ENCODE data around the gene EHMT1.
"Not testable (repeated sequence)": the region's sequence is repeated elsewhere in the genome, so short reads cannot be mapped to it uniquely, and the experiment has no call there.

EHMT1 gene

DNA sequence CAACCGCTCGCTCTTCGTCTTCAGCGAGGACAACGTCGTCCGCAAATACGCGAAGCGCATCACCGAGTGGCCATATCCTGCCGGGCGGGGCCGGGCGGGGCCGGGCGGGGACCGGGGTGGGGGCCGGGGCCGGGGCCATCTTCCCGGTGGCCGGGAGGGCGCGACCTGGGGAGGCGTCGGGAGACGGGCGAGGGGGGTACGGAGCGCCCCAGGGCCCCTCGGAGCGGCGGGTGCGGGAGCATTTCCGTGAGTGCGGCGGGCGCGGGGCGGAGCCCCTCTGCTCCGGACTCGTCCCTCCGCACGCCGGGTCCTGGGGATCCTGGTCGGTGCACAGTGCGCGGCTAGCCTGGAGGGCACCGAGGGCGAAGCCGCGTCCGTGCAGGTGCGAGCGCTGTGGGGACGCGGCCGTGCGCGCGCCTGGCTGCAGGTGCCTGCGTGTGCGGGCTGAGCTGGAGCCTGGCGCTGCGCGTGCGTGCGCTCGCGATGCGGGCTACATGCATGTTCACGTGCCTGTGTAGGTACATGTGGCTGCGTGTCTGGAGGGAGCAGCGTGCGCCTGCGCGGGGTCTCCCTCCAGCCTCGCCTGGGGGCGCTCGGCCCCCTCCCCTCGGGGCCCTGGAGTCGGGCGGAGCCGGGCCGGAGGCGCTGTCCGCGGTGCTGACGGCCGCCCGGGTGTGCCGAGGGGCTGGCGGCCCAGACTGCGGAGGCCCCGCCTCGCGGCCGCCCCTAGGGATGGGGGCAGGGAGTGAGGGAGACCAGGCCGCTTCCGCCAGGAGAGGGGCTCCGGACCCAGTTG, 259.5 kb downstream of the EHMT1 start:
- peak; percentile 16 for DNase-seq

DNA sequence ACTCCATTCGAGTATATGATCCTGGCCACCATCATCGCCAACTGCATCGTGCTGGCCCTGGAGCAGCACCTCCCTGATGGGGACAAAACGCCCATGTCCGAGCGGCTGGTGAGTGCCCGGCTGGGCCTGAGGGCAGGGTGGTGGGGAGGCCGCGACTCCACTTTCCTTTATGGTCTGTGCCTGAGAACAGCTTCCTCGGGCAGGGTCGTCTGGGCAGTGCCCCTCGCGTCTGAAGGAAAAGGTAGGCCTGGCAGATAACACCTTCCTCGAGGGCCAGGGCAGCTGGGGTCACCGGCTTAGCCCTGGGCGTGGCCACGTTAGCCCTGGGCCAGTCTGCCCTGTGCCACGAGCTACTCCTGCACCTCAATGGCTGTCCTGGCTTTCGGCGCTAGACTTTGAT, 260.2 kb downstream of the EHMT1 start:
- no peak for DNase-seq

DNA sequence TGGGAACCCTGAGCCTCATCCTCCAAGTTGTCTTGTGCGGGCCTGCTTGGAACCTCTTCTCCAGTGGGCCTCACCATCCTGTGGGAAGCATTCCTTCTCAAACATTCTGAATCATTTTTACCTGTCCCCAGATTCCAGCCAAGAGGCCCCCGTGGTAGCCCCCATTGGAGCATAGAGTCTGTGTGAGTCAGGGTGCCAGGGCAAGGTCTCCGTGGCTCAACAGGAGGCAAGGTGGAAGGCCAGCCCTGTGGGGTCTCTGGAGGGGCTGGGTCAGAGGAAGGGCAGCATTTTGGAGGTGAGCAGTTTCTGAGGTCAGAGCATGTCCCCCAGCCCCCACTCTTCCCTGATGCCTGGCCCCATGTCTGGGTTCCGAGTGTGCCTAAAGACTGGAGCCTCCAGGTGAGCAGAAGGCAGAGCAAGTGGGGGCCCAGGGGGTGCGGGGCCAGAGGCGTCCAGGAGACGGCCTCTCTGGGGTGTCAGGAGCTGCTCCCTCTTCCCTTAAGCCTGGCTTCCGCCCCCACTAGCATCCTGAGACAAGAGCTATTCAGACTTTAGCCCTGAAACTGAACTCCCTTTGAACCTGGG, 260.9 kb downstream of the EHMT1 start:
- DNase-seq: no peak

DNA sequence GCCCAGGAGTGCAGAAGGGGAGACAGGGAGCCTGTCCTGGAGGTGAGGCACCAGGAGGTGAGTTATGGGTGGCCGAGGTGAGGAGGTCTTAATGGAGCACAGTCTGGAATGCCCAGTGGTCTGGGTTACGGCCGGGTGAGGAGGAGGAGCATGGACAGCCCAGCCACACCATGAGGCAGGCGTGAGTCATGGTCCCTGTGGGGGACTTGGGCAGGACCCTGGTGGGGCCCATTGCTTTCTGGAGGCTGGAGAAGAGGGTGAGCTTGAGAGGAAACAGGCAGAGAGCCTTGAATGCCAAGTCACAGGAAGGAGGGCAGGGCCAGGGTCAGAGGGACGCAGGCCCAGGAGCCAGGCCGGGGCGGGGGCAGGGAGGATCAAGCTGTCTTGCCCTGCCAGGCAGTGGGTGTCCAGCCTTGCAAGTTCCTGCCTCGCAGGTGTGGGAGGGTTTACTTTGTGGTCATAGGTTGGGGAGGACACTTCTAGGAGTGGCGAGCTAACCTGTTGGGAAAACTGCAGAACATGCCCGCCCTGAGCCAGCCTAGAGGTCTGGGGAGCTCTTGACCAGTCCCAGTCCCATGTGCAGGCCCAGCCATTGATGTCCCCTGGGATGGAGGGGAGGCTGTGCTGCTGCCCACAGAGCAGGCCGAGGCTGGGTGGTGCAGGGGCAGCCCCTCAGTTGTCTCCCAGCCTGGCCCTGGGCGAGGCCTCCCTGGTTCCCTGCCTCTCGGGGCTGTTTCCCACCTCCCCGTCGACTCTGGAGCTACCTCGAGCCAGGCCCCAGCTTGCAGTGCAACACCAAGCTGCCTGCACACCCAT, 261.6 kb downstream of the EHMT1 start:
- no peak for DNase-seq

DNA sequence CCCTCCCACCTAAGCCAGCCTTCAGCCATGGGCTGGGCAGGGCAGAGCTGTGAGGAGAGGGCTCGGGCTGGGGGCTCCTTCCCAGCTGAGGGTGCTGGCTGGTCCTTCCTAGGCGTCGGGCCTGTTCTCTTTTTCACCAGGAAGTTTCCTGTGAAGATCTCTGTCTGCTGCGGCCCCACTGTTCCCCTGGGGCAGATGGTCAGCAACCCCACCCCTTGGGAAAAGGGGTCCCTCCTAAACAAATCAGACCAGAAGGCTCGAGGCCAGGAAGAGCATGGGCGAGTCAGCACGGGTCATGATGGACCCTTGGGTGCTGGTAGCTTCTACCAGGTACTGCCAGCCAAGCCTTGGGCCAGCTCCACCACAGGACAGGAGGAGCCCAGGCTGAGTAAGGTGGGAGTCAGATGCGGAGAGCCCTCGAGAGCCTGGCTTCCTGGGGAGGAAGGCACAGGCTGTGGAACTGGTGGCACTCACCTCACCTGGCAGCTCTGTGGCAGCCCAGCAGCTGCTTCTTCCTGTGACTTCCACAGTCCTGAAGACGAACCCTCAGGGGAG, 262.2 kb downstream of the EHMT1 start:
- no peak for DNase-seq

DNA sequence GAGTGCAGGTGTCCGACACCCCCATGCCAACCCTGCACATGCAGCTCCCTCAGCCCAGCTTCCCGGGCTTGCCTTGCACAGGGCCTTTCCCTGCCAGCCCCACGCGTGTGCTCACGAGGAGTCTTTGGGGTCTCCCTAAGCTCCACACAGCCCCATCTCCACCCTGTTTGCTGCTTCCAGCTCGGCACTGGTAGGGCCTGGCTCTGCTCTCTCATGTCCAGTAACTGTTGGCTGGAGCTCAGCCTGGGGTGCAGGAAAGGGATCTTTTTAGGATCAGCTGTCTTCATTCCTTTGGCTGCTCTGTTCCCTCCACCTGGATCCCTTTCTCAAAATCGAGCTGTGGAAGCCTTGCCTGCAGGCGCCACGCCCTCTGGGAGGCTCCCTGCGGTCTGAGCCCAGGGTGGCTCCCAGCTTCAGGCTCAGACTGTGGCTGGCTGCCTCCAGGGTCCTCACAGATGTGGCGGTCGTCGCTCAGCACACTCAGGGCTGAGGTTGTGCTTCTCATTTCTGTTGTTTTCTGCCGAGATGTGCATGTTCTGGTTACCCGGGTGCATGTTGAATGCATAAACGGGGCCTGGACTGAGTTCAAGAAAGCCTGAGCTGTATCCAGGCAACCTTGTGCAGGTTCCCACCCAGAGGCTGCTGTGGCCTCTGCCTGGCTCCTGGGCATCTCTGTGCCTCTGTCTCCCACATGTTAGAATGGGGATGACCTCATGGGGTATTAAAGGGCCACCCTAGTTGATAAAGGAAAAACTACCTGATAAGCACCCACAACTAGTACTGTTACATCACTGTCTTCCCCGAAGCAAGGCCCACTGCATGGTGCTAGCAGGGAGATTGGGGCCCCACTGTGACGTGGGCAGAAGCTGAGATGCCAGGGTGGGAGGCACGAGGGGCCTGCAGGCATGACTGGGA, 263.0 kb downstream of the EHMT1 start:
- no peak for DNase-seq

DNA sequence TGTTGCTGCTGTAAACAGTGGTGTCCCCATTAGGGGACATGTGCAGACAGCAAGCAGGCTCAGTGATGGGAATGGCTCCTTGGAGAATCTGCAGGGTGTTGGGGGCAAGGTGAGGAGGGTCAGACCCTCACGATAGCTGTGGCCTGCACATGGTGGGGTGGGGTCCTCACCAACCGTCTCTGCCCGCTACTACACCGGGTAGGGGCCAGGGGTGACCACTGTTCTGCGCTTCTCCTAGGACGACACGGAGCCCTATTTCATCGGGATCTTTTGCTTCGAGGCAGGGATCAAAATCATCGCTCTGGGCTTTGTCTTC, 263.7 kb downstream of the EHMT1 start:
- no peak for DNase-seq

DNA sequence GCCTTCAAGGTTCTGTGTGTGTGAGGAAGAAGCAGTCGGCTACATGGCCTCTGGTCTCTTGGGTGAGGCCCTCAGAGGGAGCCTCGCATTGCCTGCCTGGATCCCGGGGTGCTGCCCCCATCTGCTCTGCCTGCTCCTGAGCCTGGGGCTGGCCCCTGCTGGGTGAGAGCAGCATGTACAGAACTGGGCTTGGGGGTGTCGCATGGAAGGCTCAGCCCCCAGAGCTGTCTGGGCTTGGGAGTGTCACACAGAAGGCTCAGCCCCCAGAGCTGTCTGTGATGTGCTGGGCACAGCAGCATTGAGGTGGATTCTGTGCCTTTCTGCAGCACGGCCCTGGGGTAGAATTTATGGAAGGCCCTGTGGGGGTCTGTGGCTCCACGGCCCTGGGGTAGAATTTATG, 265.2 kb downstream of the EHMT1 start:
- DNase-seq: not testable (repeated sequence)

DNA sequence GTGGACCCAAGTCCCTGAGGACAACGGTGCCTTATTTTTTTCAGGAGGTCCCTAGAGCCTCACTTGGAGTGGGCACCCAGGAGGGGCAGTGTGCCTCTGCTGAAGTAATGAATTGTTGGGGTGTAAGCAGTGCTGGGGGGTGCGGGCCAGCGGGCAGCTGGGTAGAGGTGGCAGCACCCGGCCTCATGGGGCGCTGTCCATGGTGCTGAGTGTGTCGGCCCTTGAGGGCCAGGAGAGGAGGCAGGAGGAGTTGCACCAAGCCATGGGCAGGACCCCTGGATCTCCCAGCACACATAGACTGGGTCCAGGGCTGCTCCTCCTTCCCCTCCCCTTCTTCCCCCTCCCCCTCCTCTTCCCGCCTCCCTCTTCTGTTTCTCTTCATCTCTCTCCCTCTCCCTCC, 265.7 kb downstream of the EHMT1 start:
- DNase-seq: peak; percentile 13

DNA sequence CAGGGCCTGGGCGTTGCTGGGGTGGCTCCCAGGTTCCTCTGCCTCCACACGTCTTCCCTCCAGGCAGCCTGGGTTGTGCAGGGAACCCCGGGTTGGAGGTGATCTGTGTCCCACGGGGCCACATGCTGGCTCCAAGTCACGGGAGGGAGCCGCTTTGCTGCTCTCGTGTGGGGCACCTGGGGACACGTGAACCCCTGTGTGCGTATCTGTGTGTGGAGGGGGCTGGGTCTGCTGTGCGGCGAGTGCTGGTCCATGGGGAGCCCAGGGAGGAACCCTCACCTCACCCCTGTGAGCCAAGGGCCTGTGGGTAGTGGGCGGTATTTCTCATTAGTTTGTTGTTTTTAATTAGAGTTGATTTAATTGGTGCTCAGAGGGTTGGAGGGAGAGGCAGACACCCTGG, 266.3 kb downstream of the EHMT1 start:
- not testable (repeated sequence) for DNase-seq
